Stimulated activated naive CD8-positive, alpha-beta T cell treated with anti-CD3 and anti-CD28 coated beads, Interleukin-15, Interleukin-2, amounts not matched to agents 100 ng/mL and 50 ng/mL, for 24 hours (primary cell): ENCODE data around the gene GPN3.
A peak's percentile ranks its signal among the peaks of the same experiment; 100 is the strongest.
"Not testable (repeated sequence)": the region's sequence is repeated elsewhere in the genome, so short reads cannot be mapped to it uniquely, and the experiment has no call there.

Experiments
- H3K27ac Mint-ChIP-seq: one replicate; pipeline ENCODE4 v1.8.0; 2021; ENCODE audit warnings: mild to moderate bottlenecking, mixed read lengths
- H3K27me3 Mint-ChIP-seq: one replicate; pipeline ENCODE4 v1.8.0; 2021; ENCODE audit warnings: mixed read lengths
- H3K36me3 Mint-ChIP-seq: one replicate; pipeline ENCODE4 v1.8.0; 2021; ENCODE audit warnings: low read depth, mixed read lengths
- H3K4me1 Mint-ChIP-seq: one replicate; pipeline ENCODE4 v1.8.0; 2021; ENCODE audit warnings: low read depth, mixed read lengths
- H3K4me3 Mint-ChIP-seq: one replicate; pipeline ENCODE4 v1.8.0; 2021; ENCODE audit warnings: mild to moderate bottlenecking, mixed read lengths
- H3K9me3 Mint-ChIP-seq: one replicate; pipeline ENCODE4 v1.8.0; 2021; ENCODE audit warnings: mixed read lengths

Gene GPN3

GRCh38 chr12:110417113-110417512 is 50.9 kb downstream of the GPN3 start:
- H3K27ac Mint-ChIP-seq, H3K4me1 Mint-ChIP-seq, H3K4me3 Mint-ChIP-seq, H3K9me3 Mint-ChIP-seq, H3K36me3 Mint-ChIP-seq, H3K27me3 Mint-ChIP-seq: not testable (repeated sequence)

GRCh38 chr12:110410086-110410485 is 58.0 kb downstream of the GPN3 start:
- not testable (repeated sequence) for H3K4me3 Mint-ChIP-seq, H3K9me3 Mint-ChIP-seq, H3K36me3 Mint-ChIP-seq

GRCh38 chr12:110405126-110405662 is 62.9 kb downstream of the GPN3 start:
- not testable (repeated sequence) for H3K27ac Mint-ChIP-seq, H3K9me3 Mint-ChIP-seq, H3K27me3 Mint-ChIP-seq, H3K4me3 Mint-ChIP-seq
- peaks cover 14% of the 10 kb centered on the region for H3K36me3 Mint-ChIP-seq
- peaks cover 32% of the 10 kb centered on the region for H3K4me1 Mint-ChIP-seq

More at GRCh38 chr12:110410086-110410485, 58.0 kb downstream of the GPN3 start:
- not testable (repeated sequence) for H3K27ac Mint-ChIP-seq, H3K4me1 Mint-ChIP-seq, H3K27me3 Mint-ChIP-seq

- Mint-ChIP-seq H3K27ac (peak overlapping the region; percentile 100), H3K36me3 (peaks cover 24% of the 10 kb centered on the region), H3K4me3 (peak overlapping the region; percentile 99), H3K9me3 (no peaks in the 10 kb centered on the region), H3K4me1 (peaks cover 37% of the 10 kb centered on the region), H3K27me3 (no peaks in the 10 kb centered on the region)
Measured at GRCh38 chr12:110403976-110404682, 63.9 kb downstream of the GPN3 start.

GRCh38 chr12:110403146-110403975 is 64.7 kb downstream of the GPN3 start, which contains the start of gene ANAPC7:
TSS of gene ANAPC7 (minus strand) at chr12:110403708. CDS start at chr12:110403627, 81 bp downstream.
- no peaks in the 10 kb centered on the region for H3K27me3 Mint-ChIP-seq
- H3K4me1 Mint-ChIP-seq, result peaks cover 37% of the 10 kb centered on the region
- H3K36me3 Mint-ChIP-seq, result peaks cover 25% of the 10 kb centered on the region
- H3K4me3 Mint-ChIP-seq, result peak within 1 kb of the TSS; percentile 99
- H3K27ac Mint-ChIP-seq, result peak within 1 kb of the TSS; percentile 100
- H3K9me3 Mint-ChIP-seq, result no peaks in the 10 kb centered on the region
